HG02763 (cell line): ENCODE data around the gene BMS1.

Experiments used
- ATAC-seq: cut with Tn5 transposase; IDR thresholded peaks from one replicate; pipeline ENCODE4 v1.9.1; 2021; ENCODE audit warnings: mild to moderate bottlenecking, moderate library complexity; ENCODE audit not compliant: unreplicated experiment

The BMS1 gene

GRCh38 chr10:42882597-42882996 lies 100.0 kb downstream of the BMS1 start:
- no peak for ATAC-seq
